ENCODE results near the gene TMEM273.

The TMEM273 gene

GRCh38 chr10:49152037-49152436 lies 36.2 kb downstream of the TMEM273 start:
- H3K4me3 ChIP-seq (ENCODE audit: low read depth, low read length): no peak overlapping the region
- TF ChIP-seq CTCF (conservative IDR thresholded peaks at IDR 0.05; ENCODE audit: low read depth, low read length): no peak
- no peak for DNase-seq (ENCODE audit: low read depth)

- H3K4me3 ChIP-seq (ENCODE audit: low read depth, low read length): no peak overlapping the region
- TF ChIP-seq CTCF (conservative IDR thresholded peaks at IDR 0.05; ENCODE audit: low read depth, low read length): no peak
- no peak for DNase-seq (ENCODE audit: low read depth)
These were observed 36.7 kb downstream of the TMEM273 start for GRCh38 chr10:49151481-49151880.

- no peak for DNase-seq (ENCODE audit: low read depth)
- H3K4me3 ChIP-seq (ENCODE audit: low read depth, low read length): no peak overlapping the region
- TF ChIP-seq CTCF (conservative IDR thresholded peaks at IDR 0.05; ENCODE audit: low read depth, low read length): no peak
These were observed 37.2 kb downstream of the TMEM273 start for GRCh38 chr10:49151025-49151445.

- TF ChIP-seq CTCF (conservative IDR thresholded peaks at IDR 0.05; ENCODE audit: low read depth, low read length): no peak
- no peak overlapping the region for H3K4me3 ChIP-seq (ENCODE audit: low read depth, low read length)
- no peak for DNase-seq (ENCODE audit: low read depth)
These were observed 37.8 kb downstream of the TMEM273 start for GRCh38 chr10:49150426-49150825.

- no peak for TF ChIP-seq CTCF (conservative IDR thresholded peaks at IDR 0.05; ENCODE audit: low read depth, low read length)
- no peak for DNase-seq (ENCODE audit: low read depth)
- no peak overlapping the region for H3K4me3 ChIP-seq (ENCODE audit: low read depth, low read length)
These were observed 38.3 kb downstream of the TMEM273 start for GRCh38 chr10:49149881-49150280.

- no peak for TF ChIP-seq CTCF (conservative IDR thresholded peaks at IDR 0.05; ENCODE audit: low read depth, low read length)
- no peak for DNase-seq (ENCODE audit: low read depth)
- no peak overlapping the region for H3K4me3 ChIP-seq (ENCODE audit: low read depth, low read length)
These were observed 44.0 kb downstream of the TMEM273 start for GRCh38 chr10:49144058-49144720.

- DNase-seq (ENCODE audit: low read depth): no peak
- no peak overlapping the region for H3K4me3 ChIP-seq (ENCODE audit: low read depth, low read length)
- TF ChIP-seq CTCF (conservative IDR thresholded peaks at IDR 0.05; ENCODE audit: low read depth, low read length): no peak
These were observed 44.9 kb downstream of the TMEM273 start for GRCh38 chr10:49143249-49143648.

Data from choroid plexus epithelial cell (primary cell).